Spleen (tissue), 11 donors: ENCODE data around the gene NKTR. TPM values are rescaled to one million over a fixed set of nuclear protein-coding genes. Genes with fewer than 3 reads are reported as not detected.
A peak's percentile ranks its signal among the peaks of the same experiment; 100 is the strongest.

Experiments
- DNase-seq: peaks from one replicate; pipeline ENCODE4 v3.0.0-alpha.2; 2020
- H3K27ac ChIP-seq, 8 donors: fragments of 200-600 bp; sonication (generic) in 7 of 8; 1 replicate in 4 of 8; 2 replicates in 4 of 8; pipeline versions ENCODE4 v1.5.0 to v1.8.0; 2016 to 2021; ENCODE audit warnings: inconsistent platforms in 4 of 8, mild to moderate bottlenecking in 4 of 8, moderate library complexity in 1 of 8
- H3K27me3 ChIP-seq, 7 donors: fragments of 200-600 bp; sonication (generic) in 6 of 7; replicated peaks in 1 of 7; 1 replicate in 4 of 7; 2 replicates in 3 of 7; pipeline versions ENCODE4 v1.5.0 to v1.8.0; 2016 to 2021; ENCODE audit warnings: inconsistent platforms in 3 of 7, mild to moderate bottlenecking in 1 of 7
- H3K36me3 ChIP-seq, 6 donors: fragments of 200-600 bp; sonication (generic) in 5 of 6; 1 replicate in 4 of 6; 2 replicates in 2 of 6; pipeline versions ENCODE4 v1.5.0 to v1.8.0; 2016 to 2021; ENCODE audit warnings: inconsistent platforms in 2 of 6
- H3K4me1 ChIP-seq, 6 donors: fragments of 200-600 bp; sonication (generic) in 5 of 6; 1 replicate in 3 of 6; 2 replicates in 3 of 6; pipeline versions ENCODE4 v1.5.0 to v1.8.0; 2016 to 2021; ENCODE audit warnings: inconsistent platforms in 3 of 6
- H3K4me3 ChIP-seq, 8 donors: fragments of 200-600 bp; sonication (generic) in 7 of 8; 1 replicate in 4 of 8; 2 replicates in 4 of 8; pipeline versions ENCODE4 v1.5.0 to v1.8.0; 2016 to 2021; ENCODE audit warnings: inconsistent platforms in 4 of 8, mild to moderate bottlenecking in 4 of 8, moderate library complexity in 2 of 8
- H3K9me3 ChIP-seq, 8 donors: fragments of 200-600 bp; sonication (generic) in 7 of 8; 1 replicate in 4 of 8; 2 replicates in 4 of 8; pipeline versions ENCODE4 v1.5.0 to v1.8.0; 2016 to 2021; ENCODE audit warnings: inconsistent platforms in 4 of 8
- CTCF ChIP-seq, 11 experiments: fragments of 200-600 bp in 7 of 11; fragments of 450-650 bp in 4 of 11; sonication (generic) in 4 of 11; IDR thresholded peaks in 8 of 11; conservative IDR thresholded peaks in 3 of 11; 1 replicate in 7 of 11; 2 replicates in 4 of 11; pipeline versions ENCODE4 v1.4.0 to v1.8.0; 2016 to 2021; ENCODE audit warnings: antibody characterized with exemption in 11 of 11, inconsistent platforms in 4 of 11, mild to moderate bottlenecking in 1 of 11
- POLR2A ChIP-seq, 3 donors: fragments of 450-650 bp; IDR thresholded peaks; one replicate each; pipeline ENCODE4 v1.5.1; 2017; ENCODE audit warnings: antibody characterized with exemption in 3 of 3, mild to moderate bottlenecking in 1 of 3
- POLR2AphosphoS5 ChIP-seq, 3 donors: sonication (generic); formaldehyde crosslinking; IDR thresholded peaks; one replicate each; pipeline ENCODE4 v1.5.1; 2017; ENCODE audit warnings: antibody characterized with exemption in 3 of 3
- WGBS, 5 donors: extraction: QIAGEN DNeasy Blood & Tissue Kit in 3 of 5; methylation state at CpG; one replicate each; pipeline versions ENCODE4 v1.1.5 to v1.1.7; 2013 to 2018; 5-methylcytosine and 5-hydroxymethylcytosine counted together
- intact Hi-C: fragments of 100-400 bp; cut with DNase I; formaldehyde crosslinking; loops from one replicate; pipeline ENCODE4 v1.15.0; 2023; ENCODE audit warnings: low total_unique reads
- polyA plus RNA-seq, 3 donors: library from polyadenylated mRNA; stranded (reverse); fragments of 200-250 nt; gene quantifications; one replicate each; pipeline ENCODE4 v1.2.1, GENCODE V29; 2013
- total RNA-seq, 7 donors: library from RNA; depleted of rRNA in 3 of 7; stranded (reverse); fragments of >200 nt in 3 of 7; fragmentation: NEBNext Ultra II Directional in 4 of 7; extraction: Animal tissue kit (Norgen Biotek cat#: 25700) in 4 of 7; gene quantifications; one replicate each; pipeline versions ENCODE4 v1.1.0 to v1.2.1, GENCODE V29; 2016 to 2021
- donor health status: healthy with polysubstance abuse.
- donor health status: DM: no; HTN: no; CAD: no; lungs with moderate emphysema.
- donor health status: DM: no; HTN: no; CAD: no.
- donor health status: Bipolar disorder and iron deficiency.
- donor health status: healthy.
- donor health status: DM: no; HTN: no; CAD: no.
- donor health status: DM: yes; HTN: yes; CAD: no.

The NKTR gene
- total and polyA plus RNA-seq, 10 donors: 19.9 to 258 (median 140) TPM

- DNase-seq: no peak
- intact Hi-C loops: no loop called here
- H3K27ac ChIP-seq: no peak overlapping the region
These were observed 84.3 kb downstream of the NKTR start for GRCh38 chr3:42684632-42685362.

DNA sequence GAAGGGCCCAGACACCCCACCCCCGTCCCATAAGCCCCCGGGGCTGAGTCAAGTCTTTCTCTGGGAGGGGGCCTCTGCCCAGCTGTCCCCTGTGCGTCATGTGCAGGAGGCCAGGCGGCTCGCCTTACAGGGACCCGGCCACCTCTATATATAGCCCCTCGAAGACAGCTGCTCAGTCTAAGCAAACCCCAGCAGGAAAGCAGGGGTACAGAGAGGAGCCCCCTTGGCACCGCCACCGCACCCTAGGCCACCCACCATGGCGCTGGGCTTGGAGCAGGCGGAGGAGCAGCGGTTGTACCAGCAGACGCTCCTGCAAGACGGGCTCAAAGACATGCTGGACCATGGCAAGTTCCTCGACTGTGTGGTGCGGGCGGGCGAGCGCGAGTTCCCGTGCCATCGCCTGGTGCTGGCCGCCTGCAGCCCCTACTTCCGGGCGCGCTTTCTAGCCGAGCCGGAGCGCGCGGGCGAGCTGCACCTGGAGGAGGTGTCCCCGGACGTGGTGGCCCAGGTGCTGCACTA, 84.9 kb downstream of the NKTR start, which contains the start of gene KLHL40:
Gene KLHL40 (plus strand): TSS at position 175 of the 519 bp plus-strand sequence. CDS start 82 bp downstream, at position 257.
- no peaks in the 10 kb centered on the region for H3K9me3 ChIP-seq
- H3K27ac ChIP-seq: no peak within 1 kb of the TSS
- no peaks in the 10 kb centered on the region for H3K36me3 ChIP-seq
- peak within 1 kb of the TSS in 1 of 8 donors; percentile 32 for H3K4me3 ChIP-seq
- peaks cover 0 to 10% (median 3%) of the 10 kb centered on the region in 6 donors for H3K4me1 ChIP-seq
- H3K27me3 ChIP-seq: peaks cover 0 to 47% (median 12%) of the 10 kb centered on the region in 7 donors
- TF ChIP-seq CTCF (IDR thresholded peaks at IDR 0.05 in 8 of 11, conservative IDR thresholded peaks at IDR 0.05 in 3 of 11) (no peak), POLR2AphosphoS5 (IDR thresholded peaks at IDR 0.05) (no peak), POLR2A (IDR thresholded peaks at IDR 0.05) (no peak)
- WGBS, 5 donors: 17 to 79% (median 48%) methylated on average over 1 to 34 of the region's 34 CpGs
- peak; percentile 53 for DNase-seq
- intact Hi-C loops: no loop called here

More at GRCh38 chr3:42684632-42685362, 84.3 kb downstream of the NKTR start:
- H3K9me3 ChIP-seq: no peaks in the 10 kb centered on the region
- no peaks in the 10 kb centered on the region for H3K36me3 ChIP-seq
- 77 to 85% (median 81%) methylated on average over 7 of the region's 7 CpGs for WGBS, 5 donors
- no peak for TF ChIP-seq POLR2AphosphoS5 (IDR thresholded peaks at IDR 0.05)
- no peak for TF ChIP-seq POLR2A (IDR thresholded peaks at IDR 0.05)
- TF ChIP-seq CTCF (IDR thresholded peaks at IDR 0.05 in 8 of 11, conservative IDR thresholded peaks at IDR 0.05 in 3 of 11): no peak
- peaks cover 0 to 10% (median 3%) of the 10 kb centered on the region in 6 donors for H3K4me1 ChIP-seq
- no peak overlapping the region for H3K4me3 ChIP-seq
- H3K27me3 ChIP-seq: peaks cover 0 to 47% (median 12%) of the 10 kb centered on the region in 7 donors

DNA sequence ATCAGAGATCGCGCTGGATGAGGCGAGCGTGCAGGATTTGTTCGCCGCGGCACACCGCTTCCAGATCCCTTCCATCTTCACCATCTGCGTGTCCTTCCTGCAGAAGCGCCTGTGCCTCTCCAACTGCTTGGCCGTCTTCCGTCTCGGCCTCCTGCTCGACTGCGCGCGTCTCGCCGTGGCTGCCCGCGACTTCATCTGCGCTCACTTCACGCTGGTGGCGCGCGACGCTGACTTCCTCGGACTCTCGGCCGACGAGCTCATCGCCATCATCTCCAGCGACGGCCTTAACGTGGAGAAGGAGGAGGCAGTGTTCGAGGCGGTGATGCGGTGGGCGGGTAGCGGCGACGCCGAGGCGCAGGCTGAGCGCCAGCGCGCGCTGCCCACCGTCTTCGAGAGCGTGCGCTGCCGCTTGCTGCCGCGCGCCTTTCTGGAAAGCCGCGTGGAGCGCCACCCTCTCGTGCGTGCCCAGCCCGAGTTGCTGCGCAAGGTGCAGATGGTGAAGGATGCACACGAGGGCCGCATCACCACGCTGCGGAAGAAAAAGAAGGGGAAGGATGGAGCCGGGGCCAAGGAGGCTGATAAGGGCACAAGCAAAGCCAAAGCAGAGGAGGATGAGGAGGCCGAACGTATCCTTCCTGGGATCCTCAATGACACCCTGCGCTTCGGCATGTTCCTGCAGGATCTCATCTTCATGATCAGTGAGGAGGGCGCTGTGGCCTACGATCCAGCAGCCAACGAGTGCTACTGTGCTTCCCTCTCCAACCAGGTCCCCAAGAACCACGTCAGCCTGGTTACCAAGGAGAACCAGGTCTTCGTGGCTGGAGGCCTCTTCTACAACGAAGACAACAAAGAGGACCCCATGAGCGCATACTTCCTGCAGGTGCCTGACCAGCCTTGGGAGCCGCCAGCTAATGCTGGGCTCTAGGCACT, 85.7 kb downstream of the NKTR start:
- no peaks in the 10 kb centered on the region for H3K36me3 ChIP-seq
- 34 to 63% (median 50%) methylated on average over 78 to 80 of the region's 80 CpGs for WGBS, 5 donors
- TF ChIP-seq CTCF (IDR thresholded peaks at IDR 0.05 in 8 of 11, conservative IDR thresholded peaks at IDR 0.05 in 3 of 11) (no peak), POLR2AphosphoS5 (IDR thresholded peaks at IDR 0.05) (no peak), POLR2A (IDR thresholded peaks at IDR 0.05) (no peak)
- peaks cover 0 to 10% (median 3%) of the 10 kb centered on the region in 6 donors for H3K4me1 ChIP-seq
- peak; percentile 51 for DNase-seq
- peaks cover 0 to 47% (median 12%) of the 10 kb centered on the region in 7 donors for H3K27me3 ChIP-seq
- H3K4me3 ChIP-seq: peak overlapping the region in 1 of 8 donors; percentile 32
- no peaks in the 10 kb centered on the region for H3K9me3 ChIP-seq
- intact Hi-C loops: no loop called here
- H3K27ac ChIP-seq: no peak overlapping the region
